HT-29 (cell line): Measurements from ENCODE around the gene CDCP2. TPM values are rescaled to one million over a fixed set of nuclear protein-coding genes. Genes with fewer than 3 reads are reported as not detected.

ENCODE experiments used
- DNase-seq: peaks from one replicate; pipeline ENCODE4 v3.0.0-alpha.2; 2015; ENCODE audit warnings: low spot score
- total RNA-seq: library from RNA; depleted of rRNA; stranded (reverse); fragments of >200 nt; shearing (Covaris generic); gene quantifications from 2 replicates; pipeline ENCODE4 v1.2.3, GENCODE V29; 2014

CDCP2 gene
- total RNA-seq, 1 experiment from 2014 or later = not detected

DNA sequence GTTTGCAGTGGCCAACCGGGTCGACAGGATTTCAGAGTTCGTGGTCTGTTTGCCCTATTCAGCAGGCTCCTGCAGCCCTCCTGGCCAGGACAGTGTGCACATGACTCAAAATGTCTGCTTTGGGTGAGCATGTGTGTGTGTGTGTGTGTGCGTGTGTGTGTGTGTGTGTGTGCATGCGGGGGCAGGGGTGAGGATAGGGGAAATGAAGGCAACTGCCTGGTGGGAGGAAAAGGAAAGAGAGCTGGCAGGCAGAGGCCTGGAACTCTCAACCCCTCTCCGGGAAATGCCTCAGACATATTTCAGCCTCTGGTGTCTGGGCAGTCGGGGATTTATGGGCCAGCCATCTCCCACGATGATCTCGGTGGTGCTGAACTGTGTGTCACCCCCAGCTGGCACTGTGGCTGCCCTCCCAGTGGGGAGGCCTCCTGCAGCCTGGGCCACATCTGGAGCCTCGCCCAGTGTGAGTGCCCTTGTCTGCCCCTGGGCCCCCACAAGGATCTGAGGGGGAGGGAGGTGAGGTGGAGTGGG is 15.2 kb downstream of the CDCP2 start:
- DNase-seq = no peak

DNA sequence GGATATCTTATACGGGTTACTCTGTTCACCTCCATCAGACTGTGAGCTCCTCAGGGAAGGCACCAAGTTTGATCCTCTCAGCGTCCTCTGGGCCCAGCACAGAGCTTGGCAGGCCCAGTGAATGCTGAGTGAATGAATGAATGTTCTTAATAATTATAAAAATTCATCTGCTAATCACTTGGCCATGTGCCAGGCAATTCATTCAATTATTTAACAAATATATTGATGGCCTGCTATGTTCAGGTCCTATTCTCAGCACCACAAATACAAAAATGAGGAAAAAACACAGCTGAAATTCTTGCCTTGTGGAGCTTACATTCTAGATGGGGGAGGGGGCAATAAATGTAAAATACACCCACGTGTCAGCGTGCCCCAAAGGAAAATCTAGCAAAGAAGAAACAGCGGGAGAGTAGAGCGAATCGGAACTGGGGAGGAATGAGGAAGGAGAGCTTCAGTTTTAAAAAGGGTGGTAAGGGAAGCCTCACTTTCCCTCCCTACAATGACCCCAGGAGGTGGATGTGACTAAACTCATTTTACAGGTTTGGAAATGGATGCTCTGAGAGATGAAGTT is 15.8 kb downstream of the CDCP2 start:
- DNase-seq = no peak

DNA sequence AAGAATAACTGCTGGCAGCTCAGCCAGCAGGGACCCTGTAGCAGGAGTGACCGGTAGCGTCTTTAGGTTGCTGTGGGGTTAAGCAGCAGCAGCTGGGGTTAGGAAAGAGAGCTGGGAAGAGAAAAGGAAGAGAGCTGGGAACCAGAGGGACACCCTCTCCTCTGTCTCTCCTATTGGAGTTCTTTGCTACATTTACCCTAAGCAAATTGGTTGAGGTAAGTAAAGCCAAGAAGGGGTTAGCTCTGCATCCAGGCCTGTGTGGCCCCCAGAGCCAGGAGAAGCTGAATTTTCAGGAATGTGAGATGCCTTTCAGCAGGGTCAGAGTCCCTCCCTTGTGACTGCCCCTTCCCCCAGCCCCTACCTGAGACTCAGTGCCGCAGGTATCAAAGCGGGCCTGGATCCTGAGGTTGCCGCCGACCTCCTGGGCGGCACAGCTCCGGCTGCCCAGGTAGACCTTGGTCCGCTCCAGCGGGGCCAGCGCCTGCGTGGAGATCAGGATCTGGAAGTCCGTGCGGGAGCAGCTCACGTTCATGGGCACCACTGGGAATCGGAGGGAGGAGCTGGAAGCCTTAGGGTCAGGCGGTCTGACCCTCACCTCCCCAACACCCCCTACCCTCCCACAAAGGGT is 16.4 kb downstream of the CDCP2 start:
- no peak for DNase-seq

DNA sequence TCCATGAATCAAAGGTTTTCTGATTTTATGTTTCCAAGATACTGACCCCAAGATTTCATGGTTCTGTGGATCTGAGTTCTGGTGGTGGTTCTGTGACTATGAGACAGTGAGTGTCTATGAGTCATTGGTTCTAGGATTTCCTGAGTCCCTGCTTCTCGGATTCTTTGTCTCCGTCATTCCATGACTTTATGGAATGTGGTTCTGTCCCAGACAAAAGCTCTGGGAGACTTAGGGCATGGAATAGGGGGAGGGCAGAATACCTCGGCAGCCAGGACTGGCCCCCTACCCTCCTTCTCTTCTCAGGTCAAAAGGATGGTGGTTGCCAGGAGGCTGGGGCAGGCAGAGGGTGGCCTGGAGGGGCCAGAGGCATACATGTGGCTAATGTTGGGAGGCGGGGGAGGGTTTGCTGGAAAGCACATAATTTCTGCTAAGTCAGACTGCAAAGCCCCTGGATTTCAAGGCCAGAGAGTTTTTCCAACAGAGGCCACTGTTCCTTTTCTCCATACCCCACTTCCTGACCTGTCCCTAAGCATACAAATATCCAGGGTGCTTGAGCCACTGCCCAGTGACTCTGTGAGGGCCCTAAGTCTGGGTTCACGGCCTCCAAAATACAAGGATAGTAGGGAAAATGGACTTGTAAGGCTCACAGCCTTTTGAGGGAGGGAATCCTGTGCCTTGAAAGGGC is 17.2 kb downstream of the CDCP2 start:
- DNase-seq = no peak

DNA sequence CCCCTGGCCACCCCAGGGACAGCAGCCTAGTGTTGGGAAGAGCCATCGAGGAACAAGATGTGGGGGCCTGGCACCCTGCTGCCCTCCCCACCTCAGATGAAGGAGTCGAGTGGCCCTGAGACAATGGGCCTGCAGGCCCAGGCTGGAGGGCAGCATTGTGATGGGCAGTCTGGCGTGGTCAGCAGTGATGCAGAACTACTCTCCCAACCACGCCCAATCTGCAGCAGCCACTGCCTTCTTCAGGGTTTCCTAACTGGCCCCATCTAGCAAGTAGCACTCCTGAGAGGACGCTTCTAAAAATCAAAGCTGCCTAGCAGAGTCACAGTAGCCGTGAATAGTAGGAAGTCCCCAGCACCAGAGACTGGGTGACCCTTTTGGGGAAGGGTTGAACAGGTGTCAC is 18.5 kb downstream of the CDCP2 start:
- DNase-seq = no peak

DNA sequence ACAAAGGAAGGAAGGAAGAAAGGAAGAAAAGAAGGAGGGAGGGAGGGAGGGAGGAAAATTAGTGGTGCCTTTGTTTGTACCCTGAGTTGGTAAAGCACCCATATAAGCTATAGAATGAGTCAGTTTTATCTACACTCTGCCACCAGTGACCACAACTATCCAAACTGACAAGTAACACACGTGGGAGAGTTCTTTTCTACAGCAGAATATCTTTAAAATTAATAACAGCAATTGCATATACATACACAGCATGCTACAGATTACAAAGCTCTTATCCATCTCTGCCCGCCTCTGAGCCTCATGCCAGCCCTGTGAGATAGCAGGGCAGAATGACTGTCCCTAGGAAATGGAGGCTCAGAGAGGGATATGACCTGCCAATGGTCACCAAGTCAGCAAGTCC is 20.3 kb downstream of the CDCP2 start:
- no peak for DNase-seq

DNA sequence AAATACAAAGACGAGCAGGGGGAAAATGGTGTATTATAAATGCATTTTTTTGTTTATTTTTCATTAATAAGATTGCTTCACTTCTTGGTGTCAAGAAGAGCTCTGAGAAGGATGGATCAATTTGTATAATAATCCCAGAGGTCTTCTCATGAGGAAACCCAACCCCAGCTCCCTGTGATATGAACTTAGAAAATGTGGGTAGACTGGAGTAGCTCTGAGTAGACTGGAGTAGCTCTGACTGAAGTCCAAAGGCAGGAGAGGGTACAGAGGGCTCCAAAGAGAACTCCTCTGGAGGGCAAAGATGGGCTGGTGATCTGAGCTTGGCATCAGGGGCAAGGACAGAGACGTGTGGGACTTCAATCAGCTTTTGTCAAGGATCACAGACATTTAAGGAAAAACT is 21.4 kb downstream of the CDCP2 start:
- no peak for DNase-seq

DNA sequence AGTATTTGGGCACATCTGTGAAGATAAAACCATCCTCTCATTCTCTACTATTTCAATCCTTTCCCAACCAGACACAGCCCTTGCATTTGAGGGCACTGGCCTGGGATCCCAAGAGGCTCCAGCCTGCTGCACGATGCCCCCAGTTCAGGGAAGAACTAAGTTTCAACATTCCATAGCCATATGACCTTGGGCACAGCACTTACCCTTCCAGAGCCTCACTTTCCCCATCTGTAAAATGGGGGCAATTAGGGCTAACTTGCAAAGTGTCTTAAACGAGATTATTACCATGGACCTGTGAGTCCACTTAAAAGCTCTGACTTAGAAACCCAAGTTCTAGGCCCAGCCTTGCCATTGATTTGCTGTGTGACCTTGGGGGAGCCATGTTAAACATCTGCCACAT is 22.9 kb downstream of the CDCP2 start:
- DNase-seq = no peak

DNA sequence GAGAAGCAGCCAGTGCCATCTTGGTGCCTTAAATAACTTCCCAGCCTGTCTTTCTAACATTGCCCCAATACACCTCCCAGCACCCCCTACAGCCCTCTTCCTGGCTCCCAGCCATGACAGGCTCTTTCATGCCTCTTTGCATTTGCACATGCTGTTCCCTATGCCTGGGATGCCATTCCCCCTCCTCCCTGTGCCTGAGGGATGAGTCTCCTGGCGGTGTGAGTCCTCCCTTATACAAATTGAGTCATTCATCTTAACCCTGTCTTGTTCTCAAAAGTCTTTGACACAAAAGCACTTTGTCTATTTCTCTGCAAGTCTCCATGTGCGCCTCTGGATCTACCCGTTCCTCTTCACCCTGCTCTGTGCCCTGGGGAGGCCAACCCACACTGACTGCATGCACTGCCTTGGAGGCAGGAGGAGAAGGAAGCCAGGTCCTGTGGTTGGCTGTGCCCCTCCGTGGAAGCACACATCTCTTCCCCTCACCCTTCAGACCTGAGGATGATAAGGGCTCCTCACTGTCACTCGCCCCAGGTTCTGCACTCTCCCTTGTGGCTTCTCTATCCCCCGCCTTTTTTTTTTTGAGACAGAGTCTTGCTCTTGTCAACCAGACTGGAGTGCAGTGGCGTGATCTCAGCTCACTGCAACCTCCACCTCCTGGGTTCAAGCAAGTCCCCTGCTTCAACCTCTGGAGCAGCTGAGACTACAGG is 25.1 kb downstream of the CDCP2 start:
- DNase-seq = no peak

DNA sequence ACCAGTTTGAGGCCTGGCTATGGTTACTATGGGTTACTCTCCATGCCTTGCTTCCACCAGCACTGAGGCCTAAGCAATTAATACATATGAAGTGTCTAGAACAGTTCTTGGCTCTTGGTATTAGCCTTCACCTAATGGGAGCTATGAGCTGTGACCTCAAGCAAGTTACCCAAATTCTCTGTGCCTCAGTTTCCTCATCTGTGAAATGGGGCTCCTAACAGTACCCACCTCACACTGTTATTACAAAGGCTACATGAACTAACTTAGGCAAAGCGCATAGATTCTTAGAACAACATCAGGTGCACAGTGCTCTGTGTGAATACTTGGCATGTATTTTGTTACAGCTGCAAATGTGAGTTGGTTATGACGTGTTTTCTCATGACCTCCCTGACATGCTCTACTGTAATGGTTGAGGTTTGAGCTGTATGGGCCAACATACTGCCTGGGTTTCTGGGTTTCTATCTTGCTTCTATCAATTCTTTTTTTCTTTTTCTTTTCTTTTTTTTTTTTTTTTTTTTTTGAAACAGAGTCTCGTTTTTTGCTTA is 26.5 kb downstream of the CDCP2 start:
- no peak for DNase-seq

DNA sequence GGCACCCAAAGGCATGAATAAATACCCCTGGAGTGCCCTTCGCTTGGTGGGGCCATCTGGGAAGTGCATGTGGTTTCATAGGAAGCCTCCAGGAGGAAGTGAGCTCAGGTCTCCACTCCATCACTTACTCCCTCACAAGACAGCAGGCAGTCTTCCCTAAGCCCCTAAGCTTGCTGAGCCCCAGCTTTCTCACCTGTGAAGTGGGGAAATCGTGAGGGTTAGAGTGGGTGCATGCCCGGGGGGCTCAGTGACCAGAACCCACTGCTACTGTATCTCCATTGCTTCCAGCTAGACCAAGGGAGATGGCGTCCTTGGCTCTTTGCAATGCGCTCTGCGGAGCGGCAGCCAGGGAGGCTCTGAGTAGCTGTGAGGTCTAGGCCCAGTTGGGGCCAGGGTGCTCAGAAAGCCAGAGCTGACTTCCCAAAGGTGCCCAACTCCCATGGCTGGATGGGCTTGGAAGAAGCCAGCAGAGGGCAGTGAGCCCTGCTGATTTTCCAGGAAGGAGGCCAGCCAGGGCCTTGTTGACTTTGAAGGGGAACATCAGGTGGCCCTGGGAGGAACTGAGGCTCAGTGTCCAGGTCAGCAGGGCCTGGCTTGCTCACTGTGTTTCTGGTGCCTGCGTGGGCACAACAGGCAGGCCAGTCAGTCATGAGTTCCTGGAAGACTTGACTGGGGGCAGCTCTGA is 27.3 kb downstream of the CDCP2 start:
- peak; percentile 42 for DNase-seq

DNA sequence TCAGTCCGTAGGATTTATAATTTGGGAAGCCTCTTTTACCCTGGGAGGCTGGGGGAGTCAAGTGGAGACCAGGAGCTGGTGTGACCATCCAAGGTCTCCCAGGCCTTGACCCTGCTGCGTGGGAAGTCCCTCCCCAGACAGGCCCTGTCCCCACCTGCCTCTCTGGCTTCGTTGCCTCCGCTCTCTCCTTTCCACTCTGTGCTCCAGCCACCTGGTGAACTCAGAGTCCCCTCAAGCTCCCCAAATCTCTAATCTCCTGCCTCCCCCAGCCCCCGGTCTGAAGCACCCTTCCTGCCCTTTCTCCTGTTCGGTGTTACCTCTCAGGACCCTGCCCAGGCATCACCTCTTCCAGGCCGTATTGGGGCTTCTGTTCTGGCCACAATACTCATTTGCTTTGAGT is 27.9 kb downstream of the CDCP2 start:
- DNase-seq = no peak

DNA sequence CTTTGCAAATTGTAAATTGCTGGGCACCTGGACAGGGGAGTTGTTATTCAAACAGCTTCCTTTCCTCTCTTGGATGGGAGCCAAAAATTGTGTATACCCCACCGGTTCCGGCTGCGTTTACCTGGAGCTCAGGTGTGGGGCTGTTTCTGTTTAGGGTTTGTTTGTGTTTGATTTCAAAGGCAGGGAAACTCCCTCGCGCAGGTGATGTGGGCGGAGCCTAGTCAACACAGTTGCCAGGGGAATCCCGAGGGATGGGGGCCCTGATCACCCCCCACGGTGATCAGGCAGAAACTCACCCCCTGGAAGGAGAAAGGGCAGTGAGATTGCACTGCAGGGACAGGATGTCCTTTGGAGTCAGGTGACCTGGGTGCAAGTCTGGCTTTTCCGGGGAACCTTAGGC is 28.3 kb downstream of the CDCP2 start:
- no peak for DNase-seq

DNA sequence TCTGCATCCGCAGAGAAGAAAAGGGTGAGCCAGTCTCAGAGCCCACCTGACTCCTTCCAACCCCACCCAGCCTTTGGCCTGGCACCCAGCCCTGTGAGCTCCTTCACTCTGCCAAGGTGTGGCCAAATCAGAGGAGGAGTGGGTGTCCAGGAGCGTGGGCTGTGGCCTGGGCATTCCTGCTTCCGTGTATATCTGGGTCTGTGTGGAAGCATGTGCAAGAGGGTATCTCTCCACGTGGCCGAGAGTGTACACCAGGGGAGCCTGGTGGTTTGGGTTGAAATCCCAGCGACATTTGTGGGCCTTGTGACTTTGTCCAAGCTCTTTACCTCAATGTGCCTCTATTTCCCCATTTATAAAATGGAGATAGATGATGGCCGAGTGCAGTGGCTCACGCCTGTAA is 29.8 kb downstream of the CDCP2 start:
- DNase-seq = no peak

DNA sequence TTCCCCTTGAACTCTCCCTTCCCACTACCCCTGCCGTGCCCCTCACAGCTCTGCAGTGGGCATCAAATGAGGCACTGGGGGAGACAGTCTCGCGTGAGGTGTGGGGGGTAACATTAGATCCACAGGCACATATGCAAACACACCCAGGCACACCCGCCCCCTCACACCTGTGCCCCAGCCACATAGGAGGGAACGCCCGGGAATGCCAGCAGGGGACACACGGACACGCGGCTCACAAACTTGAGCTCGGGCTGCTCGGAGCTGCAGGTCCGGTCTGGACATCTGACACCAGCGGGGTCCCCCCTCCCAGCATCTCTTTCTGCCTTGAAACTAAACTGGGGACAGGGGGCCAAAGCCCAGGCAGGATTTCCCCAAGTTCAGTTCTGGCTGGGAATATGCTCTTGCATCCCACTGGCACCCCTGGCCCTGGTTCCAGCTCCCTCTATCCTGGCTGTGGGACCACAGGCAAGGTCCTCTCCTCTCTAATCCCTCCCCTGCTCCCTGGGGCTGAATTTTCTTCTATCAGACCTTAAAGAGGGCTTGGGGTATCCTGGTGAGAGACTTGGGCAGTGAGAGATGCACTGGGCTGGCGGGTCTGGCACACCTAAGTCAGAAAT is 30.6 kb downstream of the CDCP2 start:
- no peak for DNase-seq

DNA sequence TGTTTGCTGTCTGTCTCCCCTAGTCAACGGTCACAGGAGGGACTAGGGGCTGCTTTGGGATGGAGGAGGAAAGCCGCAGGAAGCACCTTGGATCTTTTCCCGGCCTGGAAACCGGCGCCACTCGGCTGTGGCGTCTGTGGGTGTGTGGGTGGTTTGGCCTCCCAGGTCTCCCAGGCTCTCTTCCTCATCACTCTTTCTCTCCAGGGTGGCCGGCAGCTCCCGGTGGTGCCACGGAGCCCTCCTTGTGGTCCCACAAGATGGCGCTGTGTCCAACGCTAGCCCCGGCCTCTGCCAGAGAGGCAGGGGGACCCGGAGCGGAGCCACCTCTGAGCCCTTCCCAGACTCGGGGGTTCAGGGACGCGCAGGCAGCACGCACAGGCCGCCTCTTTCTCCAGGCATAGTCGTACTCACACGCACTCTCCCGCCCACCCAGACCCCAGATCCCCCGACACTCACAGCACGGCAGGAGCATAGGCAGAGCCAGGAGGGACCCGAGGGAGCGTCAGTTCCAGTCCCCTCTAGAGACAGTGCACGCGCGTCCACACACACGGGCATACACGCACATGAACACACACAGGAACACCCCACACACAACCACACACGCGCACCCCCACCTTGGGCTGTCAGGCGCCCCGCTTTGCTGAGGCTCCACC is 31.2 kb downstream of the CDCP2 start:
- DNase-seq = peak; percentile 61

DNA sequence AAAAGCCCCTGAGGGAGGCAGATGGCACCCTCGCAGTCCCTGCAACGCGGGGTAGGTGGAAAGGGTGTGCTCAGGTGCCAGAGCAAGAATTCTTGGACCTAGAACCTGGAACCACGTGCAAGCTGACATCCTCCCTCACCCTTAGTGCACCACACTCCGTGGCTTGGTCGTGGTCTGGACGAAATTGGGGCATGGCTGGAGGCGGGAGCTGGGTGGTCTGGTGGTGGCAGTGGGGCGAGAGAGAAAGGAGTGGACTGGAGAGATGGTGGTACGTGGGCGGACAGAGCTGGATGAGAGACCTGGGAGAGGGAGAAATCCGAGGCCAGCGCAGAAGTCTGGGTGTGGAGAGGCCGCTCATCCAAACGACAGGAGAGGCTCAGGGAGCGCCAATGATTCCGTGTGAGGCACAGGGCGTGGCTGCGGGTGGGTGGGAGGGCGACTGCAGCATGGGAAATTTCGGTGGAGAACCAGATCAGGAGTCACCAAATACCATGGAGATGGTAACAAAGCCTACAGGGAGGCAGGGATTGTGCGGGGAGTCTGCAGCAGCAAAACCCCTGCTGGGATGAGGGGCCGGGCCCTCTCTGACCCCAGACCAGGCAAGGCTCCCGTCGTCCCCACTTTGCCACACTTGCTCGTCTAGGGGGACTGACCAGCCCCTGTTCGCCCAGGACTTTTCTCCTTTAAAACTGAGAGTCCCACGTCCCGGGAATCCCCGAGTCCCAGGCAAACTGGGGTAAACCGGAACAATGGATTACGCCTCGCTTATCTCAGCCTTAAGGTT is 31.9 kb downstream of the CDCP2 start:
- no peak for DNase-seq

DNA sequence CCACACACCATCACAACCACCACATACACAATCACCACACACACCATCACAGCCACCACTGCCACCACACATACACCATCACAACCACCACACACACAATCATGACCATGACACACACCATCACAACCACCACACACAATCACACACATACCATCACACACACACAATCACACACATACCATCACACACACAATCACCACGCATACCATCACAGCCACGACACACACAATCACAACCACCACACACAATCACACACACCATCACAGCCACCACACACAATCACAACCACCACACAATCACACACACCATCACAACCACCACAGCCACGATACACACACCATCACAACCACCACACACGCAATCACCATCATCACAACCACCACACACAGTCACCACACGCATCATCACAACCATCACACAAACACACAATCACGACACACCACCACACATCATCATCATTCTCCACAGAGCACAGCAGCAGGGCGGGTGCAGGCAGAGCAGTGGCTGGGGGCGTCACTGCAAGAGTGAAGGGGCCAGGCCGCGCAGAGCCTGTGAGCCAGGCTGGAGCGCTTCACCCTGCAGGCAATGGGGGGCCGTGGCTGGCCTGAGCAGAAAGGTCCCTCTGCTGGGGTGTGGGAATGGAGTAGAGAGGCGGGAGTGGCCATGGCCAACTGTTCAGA is 32.6 kb downstream of the CDCP2 start:
- no peak for DNase-seq

DNA sequence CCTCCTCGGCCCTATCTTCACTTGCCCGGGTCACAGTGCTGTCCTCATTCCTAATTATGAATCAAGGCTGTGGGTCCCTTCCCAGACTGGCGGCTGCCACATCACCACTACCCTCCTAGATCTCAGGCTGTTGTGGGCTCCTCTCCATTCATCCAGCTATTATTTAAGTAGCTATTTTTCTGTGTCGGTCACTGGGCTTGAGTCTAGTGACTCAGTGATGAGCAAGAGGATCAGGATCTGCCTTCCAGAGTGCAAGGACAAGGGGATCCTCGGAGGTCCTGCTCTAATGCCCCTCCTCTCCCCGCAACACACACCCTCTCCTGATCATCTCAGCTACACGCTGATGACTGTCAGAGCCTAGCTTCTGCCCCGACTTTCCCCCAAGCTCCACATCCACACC is 34.1 kb downstream of the CDCP2 start:
- no peak for DNase-seq
